IPS-20b (cell line): Measurements from ENCODE around the gene CFAP45.
A peak's percentile ranks its signal among the peaks of the same experiment; 100 is the strongest.

ENCODE experiments used
- H3K27ac ChIP-seq: one replicate; pipeline ENCODE4 v1.5.1; 2013; ENCODE audit warnings: low read length
- H3K27me3 ChIP-seq: 2 replicates; pipeline ENCODE4 v1.6.1; 2013; ENCODE audit warnings: mild to moderate bottlenecking, low read length, inconsistent platforms; ENCODE audit not compliant: insufficient read depth
- H3K36me3 ChIP-seq: 2 replicates; pipeline ENCODE4 v1.6.1; 2013; ENCODE audit warnings: low read depth, mild to moderate bottlenecking, inconsistent platforms, low read length, moderate library complexity; ENCODE audit not compliant: insufficient read depth
- H3K4me1 ChIP-seq: 2 replicates; pipeline ENCODE4 v1.6.1; 2013; ENCODE audit warnings: mild to moderate bottlenecking, control low read depth, inconsistent platforms, low read length, moderate library complexity; ENCODE audit not compliant: insufficient read depth
- H3K4me3 ChIP-seq: 2 replicates; pipeline ENCODE4 v1.5.1; 2013; ENCODE audit warnings: mild to moderate bottlenecking, low read length, inconsistent platforms
- H3K9ac ChIP-seq: 2 replicates; pipeline ENCODE4 v1.6.1; 2013; ENCODE audit warnings: low read depth, mild to moderate bottlenecking, inconsistent platforms, low read length, moderate library complexity
- H3K9me3 ChIP-seq: 2 replicates; pipeline ENCODE4 v1.6.1; 2013; ENCODE audit warnings: mild to moderate bottlenecking, low read depth, low read length, inconsistent platforms; ENCODE audit not compliant: insufficient read depth

CFAP45 gene

GRCh38 chr1:159919236-159919865 is 19.4 kb upstream of the CFAP45 start:
- Histone ChIP-seq H3K9ac (no peak overlapping the region), H3K4me3 (no peak overlapping the region), H3K27ac (no peak overlapping the region), H3K36me3 (peaks cover 18% of the 10 kb centered on the region), H3K4me1 (peaks cover 33% of the 10 kb centered on the region), H3K27me3 (peaks cover 11% of the 10 kb centered on the region), H3K9me3 (no peaks in the 10 kb centered on the region)

- H3K9ac ChIP-seq: no peak overlapping the region
- peaks cover 34% of the 10 kb centered on the region for H3K4me1 ChIP-seq
- peaks cover 3% of the 10 kb centered on the region; the same call in 1 of the 2 replicates for H3K27me3 ChIP-seq
- H3K9me3 ChIP-seq: no peaks in the 10 kb centered on the region
- no peak overlapping the region for H3K4me3 ChIP-seq
- peaks cover 18% of the 10 kb centered on the region for H3K36me3 ChIP-seq
- no peak overlapping the region for H3K27ac ChIP-seq
These were observed 18.6 kb upstream of the CFAP45 start for GRCh38 chr1:159918352-159919200.

- peaks cover 35% of the 10 kb centered on the region for H3K4me1 ChIP-seq
- H3K36me3 ChIP-seq: peaks cover 18% of the 10 kb centered on the region
- H3K9ac ChIP-seq: no peak overlapping the region
- H3K4me3 ChIP-seq: no peak overlapping the region
- no peak overlapping the region for H3K27ac ChIP-seq
- H3K9me3 ChIP-seq: no peaks in the 10 kb centered on the region
- H3K27me3 ChIP-seq: no peaks in the 10 kb centered on the region
These were observed 17.8 kb upstream of the CFAP45 start for GRCh38 chr1:159917533-159918351.

- Histone ChIP-seq H3K36me3 (peaks cover 18% of the 10 kb centered on the region), H3K9me3 (no peaks in the 10 kb centered on the region), H3K27me3 (no peaks in the 10 kb centered on the region), H3K27ac (no peak overlapping the region), H3K4me3 (peak overlapping the region; percentile 18; the same call in 1 of the 2 replicates), H3K4me1 (peaks cover 31% of the 10 kb centered on the region), H3K9ac (peak overlapping the region; percentile 46; the same call in 1 of the 2 replicates)
These were observed 16.5 kb upstream of the CFAP45 start for GRCh38 chr1:159916242-159917051.

- H3K27ac ChIP-seq: no peak overlapping the region
- H3K9ac ChIP-seq: no peak overlapping the region
These were observed 15.7 kb upstream of the CFAP45 start for GRCh38 chr1:159915571-159916241.

GRCh38 chr1:159914252-159915018 is 14.5 kb upstream of the CFAP45 start:
- Histone ChIP-seq H3K9me3 (no peaks in the 10 kb centered on the region), H3K36me3 (peaks cover 12% of the 10 kb centered on the region), H3K4me3 (no peak overlapping the region), H3K9ac (peak overlapping the region; percentile 43; the same call in 1 of the 2 replicates), H3K27ac (no peak overlapping the region), H3K4me1 (peaks cover 46% of the 10 kb centered on the region), H3K27me3 (no peaks in the 10 kb centered on the region)

More at GRCh38 chr1:159915571-159916241, 15.7 kb upstream of the CFAP45 start:
- peaks cover 37% of the 10 kb centered on the region for H3K4me1 ChIP-seq
- H3K36me3 ChIP-seq: peaks cover 18% of the 10 kb centered on the region
- H3K4me3 ChIP-seq: peak overlapping the region; percentile 18; the same call in 1 of the 2 replicates
- H3K9me3 ChIP-seq: no peaks in the 10 kb centered on the region
- no peaks in the 10 kb centered on the region for H3K27me3 ChIP-seq

- Histone ChIP-seq H3K27ac (no peak overlapping the region), H3K4me1 (peaks cover 46% of the 10 kb centered on the region), H3K9me3 (no peaks in the 10 kb centered on the region), H3K27me3 (no peaks in the 10 kb centered on the region), H3K4me3 (no peak overlapping the region), H3K36me3 (peaks cover 4% of the 10 kb centered on the region), H3K9ac (peak overlapping the region; percentile 43; the same call in 1 of the 2 replicates)
These were observed 13.7 kb upstream of the CFAP45 start for GRCh38 chr1:159913451-159914192.

- Histone ChIP-seq H3K36me3 (no peaks in the 10 kb centered on the region), H3K27ac (no peak overlapping the region), H3K9ac (no peak overlapping the region), H3K9me3 (no peaks in the 10 kb centered on the region), H3K4me1 (peaks cover 44% of the 10 kb centered on the region), H3K27me3 (no peaks in the 10 kb centered on the region), H3K4me3 (no peak overlapping the region)
These were observed 11.5 kb upstream of the CFAP45 start for GRCh38 chr1:159911326-159912070.
